NCI-H748 (cell line): Measurements from ENCODE around the gene ISCA2.

Experiments
- DNase-seq: peaks from one replicate; lab custom pipeline; 2025; ENCODE audit not compliant: unreplicated experiment; lab: John Stamatoyannopoulos, UW

Gene ISCA2, protein sequence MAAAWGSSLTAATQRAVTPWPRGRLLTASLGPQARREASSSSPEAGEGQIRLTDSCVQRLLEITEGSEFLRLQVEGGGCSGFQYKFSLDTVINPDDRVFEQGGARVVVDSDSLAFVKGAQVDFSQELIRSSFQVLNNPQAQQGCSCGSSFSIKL

GRCh38 chr14:74493343-74494261, at the start of gene ISCA2:
TSS of gene ISCA2 (plus strand) at chr14:74493765. CDS start at chr14:74493775, 10 bp downstream.
- peak; percentile 100 for DNase-seq

- no peak for DNase-seq
Measured at GRCh38 chr14:74444866-74445265, 48.7 kb upstream of the ISCA2 start.

DNA sequence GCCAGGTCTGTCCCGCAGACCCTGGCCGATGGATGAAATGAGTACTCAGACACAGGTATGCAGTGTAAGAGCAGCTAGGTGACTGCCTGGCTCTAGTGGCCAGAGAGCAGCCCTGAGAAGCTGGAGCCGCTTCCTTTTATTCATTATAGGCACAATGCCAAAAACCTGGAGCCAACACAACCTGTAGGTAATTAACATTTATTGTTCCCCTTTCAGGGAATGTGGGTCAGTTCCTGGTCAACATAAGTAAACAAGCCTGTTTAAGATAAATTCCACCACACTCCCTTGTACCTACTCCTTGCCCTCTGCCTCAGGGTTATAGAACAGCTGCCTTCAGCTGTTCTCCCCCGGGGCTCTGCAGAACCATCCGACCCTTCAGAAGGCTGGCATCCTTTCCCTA, 39.2 kb upstream of the ISCA2 start:
- DNase-seq: peak; percentile 40

- DNase-seq: no peak
Measured at GRCh38 chr14:74456684-74457564, 36.6 kb upstream of the ISCA2 start.

DNA sequence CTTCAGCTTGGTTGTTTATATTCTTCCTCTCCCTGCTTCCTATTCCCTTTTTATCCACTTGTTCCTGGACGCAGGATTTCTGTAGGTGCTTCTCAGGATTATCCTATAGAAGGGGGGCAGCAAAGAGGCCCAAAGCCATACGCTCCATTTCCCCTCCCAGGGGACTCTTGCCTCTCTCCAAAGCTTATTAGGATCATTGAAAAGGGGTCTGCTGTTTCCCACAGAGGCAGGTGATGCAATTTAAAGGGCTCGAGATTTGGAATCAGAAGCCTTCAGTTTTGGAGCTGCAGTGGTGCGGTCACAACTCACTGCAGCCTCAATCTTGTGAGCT, 36.0 kb upstream of the ISCA2 start:
- DNase-seq: no peak

GRCh38 chr14:74459289-74459946, 34.1 kb upstream of the ISCA2 start:
- no peak for DNase-seq

DNA sequence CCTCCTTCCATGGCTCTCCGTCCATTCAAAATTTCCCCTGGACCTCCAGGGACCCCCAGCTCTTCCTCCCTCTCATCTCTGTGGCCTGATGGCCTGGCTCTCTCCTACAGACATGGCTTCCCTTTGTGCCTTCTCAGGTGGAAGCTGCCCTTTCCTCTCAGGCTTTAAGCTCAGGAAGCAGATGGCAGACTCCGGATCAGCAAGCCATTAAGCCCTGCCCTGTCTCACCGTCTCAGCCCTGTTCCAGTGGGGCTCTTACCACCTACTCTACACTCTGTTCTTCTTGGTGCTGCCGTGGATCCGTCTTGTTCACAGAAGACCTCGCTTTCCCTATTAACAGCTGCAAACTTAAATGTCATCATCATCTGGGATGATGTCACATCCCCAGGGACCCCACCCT, 33.6 kb upstream of the ISCA2 start:
- no peak for DNase-seq

DNA sequence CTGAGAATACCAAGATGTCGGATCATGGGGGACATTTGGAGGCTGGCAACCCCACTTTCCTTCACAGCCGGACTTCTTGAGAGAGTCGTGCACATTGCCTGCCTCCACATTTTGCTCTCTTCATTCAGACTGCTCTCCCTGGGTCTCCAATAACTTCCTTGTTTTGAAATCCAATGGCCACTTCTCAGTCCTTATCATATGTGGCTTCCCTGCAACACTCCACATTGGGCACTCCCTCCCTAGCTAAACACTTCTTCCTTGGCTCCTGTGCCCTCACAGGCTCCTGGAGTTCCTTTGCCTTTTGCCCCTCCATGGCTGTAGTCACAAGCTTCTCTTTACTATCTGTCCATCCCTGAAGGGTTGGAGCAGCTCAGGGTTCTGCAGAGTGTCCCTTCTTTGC, 30.6 kb upstream of the ISCA2 start:
- no peak for DNase-seq

DNA sequence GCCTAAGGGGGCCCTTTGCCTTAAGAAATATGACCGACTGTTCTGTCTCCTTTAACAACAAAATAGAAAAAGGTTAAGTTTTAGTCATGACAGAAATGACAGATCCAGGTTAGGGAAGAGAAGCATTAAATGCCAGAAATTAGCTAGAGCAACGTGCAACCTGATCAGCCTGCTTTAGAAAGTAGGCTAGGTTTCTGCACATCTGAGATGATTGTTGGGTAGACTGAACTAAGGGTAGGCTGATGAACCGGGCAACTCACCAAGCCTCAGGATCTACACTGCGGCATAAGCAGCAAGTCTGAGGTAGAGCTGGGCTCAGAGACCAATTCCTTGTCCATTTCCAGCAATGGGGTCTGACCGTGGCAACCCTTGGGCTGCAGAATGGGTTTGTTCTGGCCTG, 29.9 kb upstream of the ISCA2 start:
- DNase-seq: no peak

DNA sequence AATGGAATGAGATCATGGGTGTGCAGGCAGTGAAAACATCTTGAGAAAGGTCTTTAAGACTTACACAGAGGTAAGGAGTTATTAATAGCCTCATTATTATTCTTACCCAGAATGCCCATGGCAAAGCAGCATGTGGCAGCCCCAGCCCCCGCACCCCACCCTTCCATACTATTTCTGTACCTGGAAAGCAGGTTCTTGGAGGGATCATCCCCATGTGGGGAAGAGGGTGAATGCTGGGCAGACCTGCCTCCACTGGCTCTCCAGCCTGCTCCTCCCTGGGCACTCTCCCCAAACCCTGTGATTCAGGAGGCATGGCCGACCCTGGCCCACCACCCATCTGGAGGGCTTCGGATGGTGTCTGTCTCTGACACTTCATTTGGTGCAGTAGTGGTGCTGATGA, 28.8 kb upstream of the ISCA2 start:
- DNase-seq: no peak

DNA sequence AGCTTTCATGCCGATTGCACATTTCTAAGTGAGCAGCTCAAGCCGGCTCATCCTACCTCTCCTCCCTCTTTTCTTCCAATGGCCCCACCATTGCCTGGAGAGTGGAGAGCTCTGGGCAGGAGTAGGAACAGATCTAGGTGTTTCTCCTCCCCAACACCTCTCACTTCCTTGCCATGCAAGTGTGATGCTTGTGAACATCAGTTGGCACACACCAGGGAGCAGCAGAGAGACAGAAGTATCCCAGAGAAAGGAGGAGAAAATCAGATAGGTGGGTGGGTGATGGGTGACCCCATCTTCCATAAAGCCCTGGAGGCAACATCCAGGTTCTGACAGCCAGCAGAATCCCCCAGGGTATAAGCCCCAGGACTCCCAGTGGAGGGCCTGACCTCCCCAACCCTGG, 28.2 kb upstream of the ISCA2 start:
- DNase-seq: no peak

DNA sequence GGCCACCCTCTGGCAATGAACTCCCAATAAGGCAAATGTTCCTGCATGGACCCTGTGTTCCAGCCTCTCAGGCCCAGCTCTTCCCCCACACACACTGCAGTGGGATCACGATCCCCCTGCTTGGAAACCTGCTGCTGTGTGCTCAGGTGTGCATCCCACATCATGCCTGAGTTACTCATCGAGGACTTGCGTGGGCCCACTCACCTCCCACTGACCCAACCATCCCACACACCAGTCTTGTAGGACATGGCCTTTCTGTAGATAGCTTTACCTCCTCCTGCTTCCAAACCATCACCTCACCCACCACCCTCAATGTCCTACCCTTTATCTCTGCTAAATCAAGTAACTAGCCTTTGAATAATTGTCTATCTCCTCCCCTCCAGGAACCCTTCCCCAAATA, 25.1 kb upstream of the ISCA2 start:
- no peak for DNase-seq

- no peak for DNase-seq
Measured at GRCh38 chr14:74469548-74470518, 23.7 kb upstream of the ISCA2 start.

DNA sequence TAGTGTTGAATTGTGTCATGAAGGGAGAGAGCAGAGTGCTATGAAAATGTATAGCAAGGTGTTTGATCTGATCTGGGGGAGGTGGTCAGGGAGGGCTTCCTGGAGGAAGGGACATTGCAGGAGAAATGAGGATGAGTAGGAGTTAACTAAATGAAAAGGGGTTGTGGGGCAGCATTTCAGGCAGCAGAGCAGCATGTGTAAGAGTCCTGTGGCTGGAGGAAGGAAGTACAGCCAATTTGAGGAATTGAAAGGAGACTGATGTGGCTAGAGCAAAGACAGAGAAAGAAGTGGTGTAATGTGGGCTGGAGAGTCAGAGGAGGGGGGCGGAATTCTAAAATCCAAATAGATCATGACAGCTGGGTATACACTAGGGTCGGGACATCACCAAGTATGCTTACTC, 21.0 kb upstream of the ISCA2 start:
- DNase-seq: no peak

- DNase-seq: no peak
Measured at GRCh38 chr14:74474376-74474775, 19.2 kb upstream of the ISCA2 start.

GRCh38 chr14:74475678-74476077, 17.9 kb upstream of the ISCA2 start:
- no peak for DNase-seq

DNA sequence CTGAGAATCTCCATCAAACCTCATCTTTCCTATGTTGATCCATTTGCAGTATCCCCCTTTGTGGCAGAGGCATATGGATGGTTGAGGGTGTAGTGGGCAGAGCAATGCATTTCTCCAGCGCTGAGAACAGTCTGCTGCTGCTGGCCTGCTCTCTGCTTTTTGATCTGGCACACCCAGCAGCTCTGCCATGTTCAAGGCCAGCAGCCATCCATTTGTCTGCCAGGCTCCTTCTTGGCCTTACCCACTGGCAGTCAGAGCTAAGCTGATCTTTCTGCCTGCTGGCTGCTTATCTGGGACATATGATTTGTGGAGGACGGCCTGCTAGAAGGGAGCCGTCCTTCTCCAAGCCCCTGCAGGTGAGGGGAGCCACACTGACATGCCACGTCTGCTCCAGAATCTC, 17.5 kb upstream of the ISCA2 start:
- no peak for DNase-seq

DNA sequence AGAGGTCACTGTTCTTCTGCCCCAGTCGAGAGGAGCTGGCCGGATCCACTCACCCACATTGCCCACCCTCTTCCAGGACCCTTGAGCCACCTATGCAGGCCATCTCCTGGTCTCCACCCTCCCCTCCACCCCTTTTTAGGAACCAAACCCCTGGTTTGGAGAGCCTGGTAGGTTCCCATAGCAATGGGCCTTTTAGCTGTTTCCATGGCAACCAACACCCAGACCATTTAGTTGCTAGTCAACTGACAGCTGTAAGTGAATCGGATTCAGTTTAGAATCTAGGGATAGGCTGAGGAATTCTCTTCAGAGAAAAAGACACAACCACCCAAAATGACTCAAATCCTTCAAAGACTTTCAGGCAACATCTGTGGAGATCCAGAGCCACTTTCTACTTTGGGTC, 17.0 kb upstream of the ISCA2 start:
- peak; percentile 13 for DNase-seq

DNA sequence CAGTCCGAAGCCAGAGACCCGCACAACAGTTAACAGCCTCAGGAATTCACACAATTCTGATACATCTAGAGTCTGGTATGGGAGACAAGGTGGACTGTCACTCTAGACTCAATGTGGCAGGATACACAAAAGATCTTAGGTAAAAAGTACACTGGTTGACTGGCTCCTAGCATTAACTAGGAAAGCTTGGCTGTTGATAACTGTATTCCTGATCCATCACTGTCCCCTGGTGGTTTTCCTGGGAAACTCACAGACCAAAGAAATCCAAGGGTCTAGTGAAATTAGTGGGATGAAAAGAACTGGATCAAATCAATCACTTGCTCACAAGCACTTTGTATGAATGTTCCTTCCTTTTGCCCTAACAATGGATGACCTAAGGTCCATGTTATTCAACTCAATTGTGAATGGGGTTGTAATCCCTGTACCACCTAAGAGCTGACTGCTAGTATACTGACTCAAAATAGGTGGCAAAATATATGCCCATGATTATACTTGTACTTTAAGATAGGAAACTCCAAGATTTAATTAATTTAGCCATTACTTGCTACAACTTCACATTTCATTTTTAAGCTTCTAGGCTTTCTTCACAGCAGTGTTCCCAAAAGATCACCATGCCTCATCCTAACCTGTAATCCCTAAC, 14.4 kb upstream of the ISCA2 start:
- peak; percentile 33 for DNase-seq

DNA sequence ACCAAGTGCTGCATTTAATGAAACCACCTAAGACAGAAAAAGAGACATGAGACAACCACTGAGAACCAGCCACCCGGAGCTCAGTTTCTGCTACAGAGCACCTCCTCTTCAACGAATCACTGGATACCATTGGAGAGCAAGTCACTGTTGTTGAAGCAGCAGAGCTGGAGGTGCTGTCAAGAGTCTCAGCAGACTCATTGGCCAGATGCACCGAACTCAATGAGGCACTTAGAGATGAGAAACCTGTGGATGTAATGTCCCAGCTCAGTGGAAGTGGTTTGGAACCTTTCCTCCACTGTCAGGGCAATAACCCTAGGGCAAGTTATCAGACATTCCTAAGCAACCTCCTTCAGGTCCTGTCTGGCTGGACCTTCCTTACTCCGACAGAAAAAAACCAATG, 13.5 kb upstream of the ISCA2 start:
- DNase-seq: no peak
